Measurements from ENCODE around the gene POLR2B. TPM values are rescaled to one million over a fixed set of nuclear protein-coding genes. Genes with fewer than 3 reads are reported as not detected.
"Not testable (repeated sequence)": the region's sequence is repeated elsewhere in the genome, so short reads cannot be mapped to it uniquely, and the experiment has no call there.

Gene POLR2B
- total RNA-seq, 3 donors from 2014 or later, result 66.1 to 112 (median 71.4) TPM

- H3K36me3 ChIP-seq, result no peaks in the 10 kb centered on the region
- H3K9me3 ChIP-seq, result no peaks in the 10 kb centered on the region
- no peaks in the 10 kb centered on the region for H3K27me3 ChIP-seq
- TF ChIP-seq POLR2AphosphoS5 (IDR thresholded peaks at IDR 0.05) (no peak), CTCF (IDR thresholded peaks at IDR 0.05) (no peak), POLR2A (IDR thresholded peaks at IDR 0.05) (no peak)
- no peak overlapping the region for H3K27ac ChIP-seq
- intact Hi-C loops (cut with DNase I; ENCODE audit: low total_unique reads), result no loop called here
- no peaks in the 10 kb centered on the region for H3K4me1 ChIP-seq
- DNase-seq (ENCODE audit: low spot score in 2 of 2), result no peak
- no peak overlapping the region for H3K4me3 ChIP-seq
Measured at GRCh38 chr4:57059890-57060716, 81.4 kb downstream of the POLR2B start.

GRCh38 chr4:57060717-57061067, 82.0 kb downstream of the POLR2B start:
- H3K4me1 ChIP-seq; H3K4me3 ChIP-seq; H3K36me3 ChIP-seq; H3K27me3 ChIP-seq; intact Hi-C loops (cut with DNase I; ENCODE audit: low total_unique reads); H3K9me3 ChIP-seq; H3K27ac ChIP-seq; DNase-seq (ENCODE audit: low spot score in 2 of 2): not testable (repeated sequence)

DNA sequence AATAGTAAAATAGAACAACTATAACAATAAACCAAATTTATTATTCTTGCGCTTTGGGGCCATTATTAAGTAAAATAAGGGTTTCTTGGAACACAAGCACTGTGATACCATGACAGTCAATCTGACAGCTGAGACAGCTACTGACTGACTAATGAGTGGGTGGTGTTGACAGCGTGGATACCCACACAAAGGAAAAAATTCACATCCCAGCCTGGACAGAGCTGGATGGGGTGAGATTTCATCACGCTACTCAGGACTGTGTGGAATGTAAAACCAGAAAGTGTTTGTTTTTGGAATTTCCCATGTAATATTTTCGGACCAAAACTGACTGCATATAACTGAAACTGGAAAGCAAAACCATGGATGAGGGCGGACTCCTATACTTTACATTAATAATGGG, 82.7 kb downstream of the POLR2B start:
- intact Hi-C loops (cut with DNase I; ENCODE audit: low total_unique reads), result no loop called here
- no peak overlapping the region for H3K27ac ChIP-seq

GRCh38 chr4:57063518-57063917, 84.8 kb downstream of the POLR2B start:
- no peaks in the 10 kb centered on the region for H3K27me3 ChIP-seq
- no peak for TF ChIP-seq POLR2AphosphoS5 (IDR thresholded peaks at IDR 0.05)
- TF ChIP-seq CTCF (IDR thresholded peaks at IDR 0.05), result no peak
- TF ChIP-seq POLR2A (IDR thresholded peaks at IDR 0.05), result no peak
- intact Hi-C loops (cut with DNase I; ENCODE audit: low total_unique reads), result no loop called here

More for the DNA sequence above, 82.7 kb downstream of the POLR2B start:
- no peaks in the 10 kb centered on the region for H3K9me3 ChIP-seq
- no peak for TF ChIP-seq POLR2AphosphoS5 (IDR thresholded peaks at IDR 0.05)
- TF ChIP-seq POLR2A (IDR thresholded peaks at IDR 0.05), result no peak
- no peak for TF ChIP-seq CTCF (IDR thresholded peaks at IDR 0.05)
- DNase-seq (ENCODE audit: low spot score in 2 of 2), result no peak
- H3K4me1 ChIP-seq, result no peaks in the 10 kb centered on the region
- no peaks in the 10 kb centered on the region for H3K27me3 ChIP-seq
- no peak overlapping the region for H3K4me3 ChIP-seq
- no peaks in the 10 kb centered on the region for H3K36me3 ChIP-seq

DNA sequence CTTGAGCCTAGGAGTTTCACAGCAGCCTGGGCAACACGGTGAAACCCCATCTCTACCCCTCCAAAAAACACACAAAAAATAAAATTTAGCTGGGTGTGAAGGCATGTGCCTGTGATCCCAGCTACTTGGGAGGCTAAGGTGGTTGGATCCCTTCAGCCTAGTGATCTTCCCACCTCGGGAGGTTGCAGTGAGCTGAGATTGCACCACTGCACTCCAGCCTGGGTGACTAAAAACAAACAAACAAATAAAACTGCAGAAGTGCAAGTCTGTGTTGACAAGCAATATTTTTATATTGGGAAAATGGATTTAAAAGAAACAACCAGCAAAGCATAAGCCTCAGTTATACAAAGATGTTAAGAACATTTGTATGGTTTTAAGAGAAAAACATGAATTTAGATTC, 85.4 kb downstream of the POLR2B start:
- TF ChIP-seq CTCF (IDR thresholded peaks at IDR 0.05), result no peak
- no peak for TF ChIP-seq POLR2A (IDR thresholded peaks at IDR 0.05)
- no peak for TF ChIP-seq POLR2AphosphoS5 (IDR thresholded peaks at IDR 0.05)
- DNase-seq (ENCODE audit: low spot score in 2 of 2), result no peak
- Histone ChIP-seq H3K4me1 (no peaks in the 10 kb centered on the region), H3K4me3 (no peak overlapping the region), H3K9me3 (no peaks in the 10 kb centered on the region), H3K36me3 (no peaks in the 10 kb centered on the region), H3K27ac (peak overlapping the region in 1 of 2 donors; percentile 46), H3K27me3 (no peaks in the 10 kb centered on the region)
- intact Hi-C loops (cut with DNase I; ENCODE audit: low total_unique reads), result no loop called here

More at GRCh38 chr4:57063518-57063917, 84.8 kb downstream of the POLR2B start:
- no peak for DNase-seq (ENCODE audit: low spot score in 2 of 2)
- Histone ChIP-seq H3K4me3 (no peak overlapping the region), H3K4me1 (no peaks in the 10 kb centered on the region), H3K27ac (no peak overlapping the region), H3K36me3 (no peaks in the 10 kb centered on the region), H3K9me3 (no peaks in the 10 kb centered on the region)
